OCI-LY1 (cell line): Measurements from ENCODE around the gene GSG1L.
A peak's percentile ranks its signal among the peaks of the same experiment; 100 is the strongest.

Source experiments
- H2AFZ ChIP-seq: fragments of 200-600 bp; sonication (generic), shearing (Covaris generic); 2 replicates; pipeline ENCODE4 v1.6.0; 2014; ENCODE audit warnings: antibody characterized with exemption, mild to moderate bottlenecking, low read length
- H3F3A ChIP-seq: fragments of 200-600 bp; sonication (generic), shearing (Covaris generic); 2 replicates; pipeline ENCODE4 v1.6.0; 2014; ENCODE audit warnings: mild to moderate bottlenecking, antibody characterized with exemption, low read length, moderate library complexity; ENCODE audit not compliant: insufficient read depth
- H3K27ac ChIP-seq: fragments of 200-600 bp; sonication (generic); 2 replicates; pipeline ENCODE4 v1.5.1; 2014; ENCODE audit warnings: low read length, mixed run types, mild to moderate bottlenecking, low read depth; ENCODE audit not compliant: poor library complexity, severe bottlenecking
- H3K27me3 ChIP-seq: fragments of 200-600 bp; sonication (generic); 2 replicates; pipeline ENCODE4 v1.6.0; 2014; ENCODE audit warnings: antibody characterized with exemption, mild to moderate bottlenecking, low read length, moderate library complexity; ENCODE audit not compliant: insufficient read depth
- H3K36me3 ChIP-seq: fragments of 200-600 bp; sonication (generic); 2 replicates; pipeline ENCODE4 v1.6.1; 2014; ENCODE audit warnings: mild to moderate bottlenecking, antibody characterized with exemption, low read length, moderate library complexity, mixed read lengths; ENCODE audit not compliant: insufficient read depth
- H3K4me1 ChIP-seq: fragments of 200-600 bp; sonication (generic); 2 replicates; pipeline ENCODE4 v1.5.1; 2014; ENCODE audit warnings: mild to moderate bottlenecking, low read length, moderate library complexity; ENCODE audit not compliant: insufficient read depth, severe bottlenecking
- H3K4me2 ChIP-seq: fragments of 200-600 bp; sonication (generic), shearing (Covaris generic); 2 replicates; pipeline ENCODE4 v1.6.1; 2014; ENCODE audit warnings: low read length
- H3K4me3 ChIP-seq: fragments of 200-600 bp; sonication (generic); 2 replicates; pipeline ENCODE4 v1.5.1; 2014; ENCODE audit warnings: low read length, low read depth, mild to moderate bottlenecking, mixed read lengths; ENCODE audit not compliant: poor library complexity, severe bottlenecking
- H3K79me2 ChIP-seq: fragments of 200-600 bp; shearing (Covaris generic); 2 replicates; pipeline ENCODE4 v1.6.1; 2016; ENCODE audit warnings: mixed run types, low read length, mixed read lengths; ENCODE audit not compliant: insufficient read depth
- H3K9ac ChIP-seq: fragments of 200-600 bp; sonication (generic), shearing (Covaris generic); 2 replicates; pipeline ENCODE4 v1.6.1; 2014; ENCODE audit warnings: mild to moderate bottlenecking, low read length, mixed read lengths
- H3K9me2 ChIP-seq: fragments of 200-600 bp; sonication (generic), shearing (Covaris generic); 2 replicates; pipeline ENCODE4 v1.6.1; 2014; ENCODE audit warnings: low read depth, mild to moderate bottlenecking, low read length, mixed read lengths
- H3K9me3 ChIP-seq: fragments of 200-600 bp; shearing (Covaris generic); 2 replicates; pipeline ENCODE4 v1.6.1; 2014; ENCODE audit warnings: low read length, mixed read lengths
- H4K20me1 ChIP-seq: fragments of 200-600 bp; sonication (generic), shearing (Covaris generic); 2 replicates; pipeline ENCODE4 v1.6.0; 2016; ENCODE audit warnings: mild to moderate bottlenecking, low read length; ENCODE audit not compliant: insufficient read depth
- EZH2 ChIP-seq: fragments of 200-600 bp; sonication (generic), shearing (Covaris generic); IDR thresholded peaks from 2 replicates; pipeline ENCODE4 v1.8.0; 2017; ENCODE audit warnings: borderline replicate concordance, mixed run types, mild to moderate bottlenecking, antibody characterized with exemption, low read length, moderate library complexity, mixed read lengths
- TF ChIP-seq, protein P1 (sequence below): fragments of 200-600 bp; sonication (generic), shearing (Covaris generic); IDR thresholded peaks from 2 replicates; pipeline ENCODE4 v1.5.1; 2017; ENCODE audit warnings: mild to moderate bottlenecking, antibody characterized with exemption, low read length, moderate library complexity, mixed read lengths

Gene GSG1L

GRCh38 chr16:27868180-27868579 lies 195.3 kb downstream of the GSG1L start:
- Histone ChIP-seq H3F3A (no peaks in the 10 kb centered on the region), H3K79me2 (no peaks in the 10 kb centered on the region), H3K4me1 (no peaks in the 10 kb centered on the region), H2AFZ (no peak overlapping the region), H3K4me3 (no peak overlapping the region), H3K9me2 (no peaks in the 10 kb centered on the region), H3K9ac (no peak overlapping the region), H3K4me2 (no peak overlapping the region), H3K36me3 (no peaks in the 10 kb centered on the region), H4K20me1 (no peaks in the 10 kb centered on the region), H3K27me3 (no peaks in the 10 kb centered on the region), H3K9me3 (peaks cover 4% of the 10 kb centered on the region; the same call in 1 of the 2 replicates), H3K27ac (no peak overlapping the region)
- TF ChIP-seq, protein P1, sequence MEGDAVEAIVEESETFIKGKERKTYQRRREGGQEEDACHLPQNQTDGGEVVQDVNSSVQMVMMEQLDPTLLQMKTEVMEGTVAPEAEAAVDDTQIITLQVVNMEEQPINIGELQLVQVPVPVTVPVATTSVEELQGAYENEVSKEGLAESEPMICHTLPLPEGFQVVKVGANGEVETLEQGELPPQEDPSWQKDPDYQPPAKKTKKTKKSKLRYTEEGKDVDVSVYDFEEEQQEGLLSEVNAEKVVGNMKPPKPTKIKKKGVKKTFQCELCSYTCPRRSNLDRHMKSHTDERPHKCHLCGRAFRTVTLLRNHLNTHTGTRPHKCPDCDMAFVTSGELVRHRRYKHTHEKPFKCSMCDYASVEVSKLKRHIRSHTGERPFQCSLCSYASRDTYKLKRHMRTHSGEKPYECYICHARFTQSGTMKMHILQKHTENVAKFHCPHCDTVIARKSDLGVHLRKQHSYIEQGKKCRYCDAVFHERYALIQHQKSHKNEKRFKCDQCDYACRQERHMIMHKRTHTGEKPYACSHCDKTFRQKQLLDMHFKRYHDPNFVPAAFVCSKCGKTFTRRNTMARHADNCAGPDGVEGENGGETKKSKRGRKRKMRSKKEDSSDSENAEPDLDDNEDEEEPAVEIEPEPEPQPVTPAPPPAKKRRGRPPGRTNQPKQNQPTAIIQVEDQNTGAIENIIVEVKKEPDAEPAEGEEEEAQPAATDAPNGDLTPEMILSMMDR, result no peak
- TF ChIP-seq EZH2, result no peak

GRCh38 chr16:27867122-27868110 lies 196.1 kb downstream of the GSG1L start:
- Histone ChIP-seq H2AFZ (no peak overlapping the region), H3F3A (no peaks in the 10 kb centered on the region), H3K27me3 (no peaks in the 10 kb centered on the region), H3K9me3 (peaks cover 6% of the 10 kb centered on the region; the same call in 1 of the 2 replicates), H3K27ac (no peak overlapping the region), H3K9me2 (no peaks in the 10 kb centered on the region), H3K4me3 (no peak overlapping the region), H3K4me1 (no peaks in the 10 kb centered on the region), H3K4me2 (no peak overlapping the region), H3K36me3 (no peaks in the 10 kb centered on the region), H3K9ac (no peak overlapping the region), H4K20me1 (no peaks in the 10 kb centered on the region), H3K79me2 (no peaks in the 10 kb centered on the region)
- no peak for TF ChIP-seq EZH2
- TF ChIP-seq, protein P1, result peak; percentile 70

- Histone ChIP-seq H3F3A (no peaks in the 10 kb centered on the region), H3K9me2 (no peaks in the 10 kb centered on the region), H4K20me1 (no peaks in the 10 kb centered on the region), H3K4me2 (no peak overlapping the region), H3K9ac (no peak overlapping the region), H2AFZ (no peak overlapping the region), H3K27ac (no peak overlapping the region), H3K4me1 (no peaks in the 10 kb centered on the region), H3K27me3 (no peaks in the 10 kb centered on the region), H3K36me3 (no peaks in the 10 kb centered on the region), H3K9me3 (peaks cover 6% of the 10 kb centered on the region; the same call in 1 of the 2 replicates), H3K79me2 (no peaks in the 10 kb centered on the region), H3K4me3 (no peak overlapping the region)
- TF ChIP-seq EZH2, result no peak
- TF ChIP-seq, protein P1, result no peak
Observed at GRCh38 chr16:27863377-27863776, 200.1 kb downstream of the GSG1L start.
